Measurements from ENCODE around the gene ADGRF5. TPM values are rescaled to one million over a fixed set of nuclear protein-coding genes. Genes with fewer than 3 reads are reported as not detected.
"Not testable (repeated sequence)": the region's sequence is repeated elsewhere in the genome, so short reads cannot be mapped to it uniquely, and the experiment has no call there.

ADGRF5 gene
- total RNA-seq, 1 experiment from 2014 or later: not detected

DNA sequence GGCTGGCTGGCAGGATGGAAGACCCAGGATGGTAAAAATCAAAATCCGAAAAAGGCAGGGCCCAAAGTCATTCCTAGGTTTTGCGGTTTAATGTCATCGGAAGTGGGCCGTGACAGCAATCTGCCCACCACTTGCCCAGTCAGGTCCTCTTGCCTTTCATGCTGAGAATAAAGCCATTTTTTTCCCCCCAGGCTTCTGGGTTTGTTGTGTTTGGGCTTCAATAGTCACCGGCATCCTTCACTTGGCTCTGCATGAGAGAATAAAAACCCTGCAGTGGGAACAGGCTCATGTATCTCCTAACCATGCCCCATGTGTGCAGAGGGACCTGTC lies 72.4 kb downstream of the ADGRF5 start:
- Histone ChIP-seq H3K27me3 (replicated peaks) (no peaks in the 10 kb centered on the region), H3K9me3 (replicated peaks) (no peaks in the 10 kb centered on the region), H3K4me1 (replicated peaks) (no peaks in the 10 kb centered on the region), H3K27ac (no peak overlapping the region), H3K4me3 (no peak overlapping the region), H3K36me3 (no peaks in the 10 kb centered on the region)
- DNase-seq (ENCODE audit: low read depth in 1 of 2, low spot score in 2 of 2): no peak

DNA sequence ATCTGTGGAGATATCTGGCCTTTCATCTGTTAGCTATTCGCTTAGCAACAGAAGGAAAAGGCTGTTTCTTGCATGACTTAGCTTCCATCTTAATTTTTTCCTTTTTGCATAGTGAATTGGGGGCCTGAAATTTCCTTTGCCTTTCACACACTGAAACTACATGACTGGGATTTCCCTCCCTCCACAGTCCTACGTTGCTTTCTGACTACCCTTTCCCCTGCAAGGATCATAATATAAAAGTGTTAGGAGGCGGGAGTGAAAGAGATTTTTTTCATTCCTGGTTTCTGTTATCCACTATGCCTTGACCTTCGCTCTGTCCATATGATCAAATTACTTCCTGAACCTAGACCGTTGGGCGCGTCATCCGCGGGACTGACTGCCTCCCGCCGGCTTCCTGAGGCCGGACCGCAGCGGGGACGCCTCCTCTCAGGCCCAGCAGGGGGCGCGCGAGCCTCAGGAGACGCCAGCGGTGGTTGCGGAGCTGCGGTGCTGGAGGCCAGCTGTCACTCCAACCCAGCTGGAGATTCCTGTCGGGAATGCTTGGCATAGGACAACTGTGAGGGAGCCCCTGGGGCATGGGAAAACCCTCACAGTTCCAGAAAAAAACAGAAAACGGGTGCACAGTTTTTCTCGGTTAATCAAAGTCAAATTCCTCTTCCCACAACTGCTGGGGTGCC lies 72.9 kb downstream of the ADGRF5 start:
- Histone ChIP-seq H3K9me3 (replicated peaks) (no peaks in the 10 kb centered on the region), H3K4me1 (replicated peaks) (no peaks in the 10 kb centered on the region), H3K36me3 (no peaks in the 10 kb centered on the region), H3K27ac (no peak overlapping the region), H3K4me3 (no peak overlapping the region), H3K27me3 (replicated peaks) (no peaks in the 10 kb centered on the region)
- DNase-seq (ENCODE audit: low read depth in 1 of 2, low spot score in 2 of 2): peak; percentile 78 to 82

DNA sequence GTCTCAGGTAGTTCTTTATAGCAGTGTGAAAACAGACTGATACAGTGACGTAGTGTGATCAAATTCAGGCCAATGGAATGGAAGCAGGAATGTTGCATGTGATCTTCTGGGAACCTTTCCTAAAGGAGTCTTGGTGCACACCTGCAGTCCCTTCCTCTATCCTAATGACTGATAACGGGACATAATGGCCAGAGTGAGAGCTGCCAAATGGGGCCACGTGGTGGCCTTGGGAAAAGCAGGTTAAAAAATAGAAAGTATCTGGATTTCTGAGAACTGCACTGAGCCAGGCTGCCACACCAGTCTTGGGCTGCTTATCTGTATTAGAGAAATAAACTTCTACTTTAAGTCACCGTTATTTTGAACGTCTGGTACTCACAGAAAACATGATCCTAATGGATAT lies 76.6 kb downstream of the ADGRF5 start:
- H3K9me3 ChIP-seq (replicated peaks): no peaks in the 10 kb centered on the region
- H3K4me3 ChIP-seq: no peak overlapping the region
- no peaks in the 10 kb centered on the region for H3K36me3 ChIP-seq
- no peaks in the 10 kb centered on the region for H3K4me1 ChIP-seq (replicated peaks)
- DNase-seq (ENCODE audit: low read depth in 1 of 2, low spot score in 2 of 2): no peak
- no peak overlapping the region for H3K27ac ChIP-seq
- H3K27me3 ChIP-seq (replicated peaks): no peaks in the 10 kb centered on the region

DNA sequence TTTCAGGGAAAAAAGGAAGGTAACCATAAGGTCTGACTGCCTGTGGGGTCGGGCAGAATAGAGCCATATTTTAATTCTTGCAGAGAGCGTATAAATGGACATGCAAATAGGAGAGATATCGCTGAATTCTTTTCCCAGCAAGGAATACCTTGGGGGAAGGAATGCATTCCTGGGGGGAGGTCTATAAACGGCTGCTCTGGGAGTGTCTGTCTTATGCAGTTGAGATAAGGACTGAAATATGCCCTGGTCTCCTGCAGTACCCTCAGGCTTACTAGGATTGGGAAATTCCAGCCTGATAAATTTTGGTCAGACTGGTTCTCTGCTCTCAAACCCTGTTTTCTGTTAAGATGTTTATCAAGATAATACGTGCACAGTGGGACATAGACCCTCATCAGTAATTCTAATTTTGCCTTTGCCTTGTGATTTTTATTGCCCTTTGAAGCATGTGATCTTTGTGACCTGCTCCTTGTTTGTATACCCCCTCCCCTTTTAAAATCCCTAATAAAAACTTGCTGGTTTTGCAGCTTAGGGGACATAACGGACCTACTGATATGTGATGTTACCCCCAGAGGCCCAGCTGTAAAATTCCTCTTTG lies 79.4 kb downstream of the ADGRF5 start:
- not testable (repeated sequence) for H3K4me1 ChIP-seq (replicated peaks); H3K27me3 ChIP-seq (replicated peaks); H3K36me3 ChIP-seq; H3K9me3 ChIP-seq (replicated peaks); H3K27ac ChIP-seq; H3K4me3 ChIP-seq; DNase-seq (ENCODE audit: low read depth in 1 of 2, low spot score in 2 of 2)

DNA sequence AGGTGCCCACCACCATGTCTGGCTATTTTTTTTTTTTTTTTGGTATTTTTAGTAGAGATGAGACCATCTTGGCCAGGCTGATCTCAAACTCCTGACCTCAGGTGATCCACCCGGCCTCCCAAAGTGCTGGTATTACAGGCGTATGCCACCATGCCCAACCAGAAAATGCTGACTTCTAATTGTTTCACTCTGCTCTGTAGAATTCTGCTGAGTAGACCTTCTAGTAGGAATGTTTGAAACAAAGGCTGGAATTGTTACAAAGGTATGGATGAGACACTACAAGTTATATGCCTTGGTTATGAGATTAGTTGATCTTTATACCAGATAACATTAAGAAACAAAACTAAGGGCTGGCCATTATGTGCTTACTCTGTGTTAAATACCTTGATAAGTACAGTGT lies 83.7 kb downstream of the ADGRF5 start:
- no peak overlapping the region for H3K27ac ChIP-seq

DNA sequence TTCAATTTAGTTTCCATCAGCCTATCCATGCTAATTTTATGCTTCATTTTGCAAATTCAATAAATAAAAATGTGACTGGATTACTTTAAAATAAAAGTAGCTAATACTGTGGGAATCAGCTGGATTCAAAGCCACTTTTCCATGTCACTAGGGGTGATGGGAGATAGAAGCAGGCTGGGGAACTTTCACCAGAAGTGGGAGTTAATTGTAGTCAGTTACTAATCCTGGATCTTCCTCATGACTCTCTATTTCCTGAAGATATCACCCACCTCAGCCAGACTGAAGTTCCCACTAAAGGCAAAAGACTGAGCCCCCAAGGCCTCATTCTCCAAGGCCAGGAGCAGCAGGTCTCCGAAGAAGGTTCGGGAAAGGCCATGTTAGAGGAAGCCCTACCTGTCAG lies 86.7 kb downstream of the ADGRF5 start:
- DNase-seq (ENCODE audit: low read depth in 1 of 2, low spot score in 2 of 2); H3K4me3 ChIP-seq; H3K36me3 ChIP-seq; H3K27ac ChIP-seq; H3K9me3 ChIP-seq (replicated peaks); H3K4me1 ChIP-seq (replicated peaks); H3K27me3 ChIP-seq (replicated peaks): not testable (repeated sequence)

More for the DNA sequence above, 83.7 kb downstream of the ADGRF5 start:
- Histone ChIP-seq H3K36me3 (no peaks in the 10 kb centered on the region), H3K4me1 (replicated peaks) (no peaks in the 10 kb centered on the region), H3K9me3 (replicated peaks) (no peaks in the 10 kb centered on the region), H3K27me3 (replicated peaks) (no peaks in the 10 kb centered on the region), H3K4me3 (no peak overlapping the region)
- no peak for DNase-seq (ENCODE audit: low read depth in 1 of 2, low spot score in 2 of 2)

DNA sequence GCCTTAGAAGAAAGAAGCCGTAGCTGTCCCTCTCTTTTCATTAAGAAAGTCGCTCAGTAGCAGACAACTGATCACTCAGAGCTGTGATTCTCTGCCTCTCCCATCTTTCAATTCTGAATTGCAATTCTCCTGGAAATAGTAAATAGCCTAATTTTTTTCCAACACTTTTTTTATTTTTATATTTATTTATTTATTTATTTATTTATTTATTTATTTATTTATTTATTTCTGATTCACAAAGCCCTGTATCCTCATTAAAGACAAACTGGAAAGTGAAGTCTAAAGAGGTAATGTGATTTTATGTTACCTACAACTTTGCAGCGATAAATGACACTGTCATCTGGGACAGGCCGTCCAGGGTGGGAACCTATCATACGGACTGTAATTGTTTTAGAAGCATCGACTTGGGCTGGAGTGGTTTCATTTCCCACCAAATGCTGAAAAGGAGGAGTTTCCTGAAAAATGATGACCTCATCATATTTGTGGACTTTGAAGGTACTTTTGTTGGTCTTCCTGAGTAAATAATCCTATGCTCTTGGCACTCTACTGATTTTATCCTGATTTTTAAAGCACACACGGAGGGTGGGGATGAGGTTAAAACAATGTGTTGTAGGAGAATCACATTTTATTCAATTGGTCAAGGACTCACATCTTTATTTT lies 87.4 kb downstream of the ADGRF5 start:
- H3K36me3 ChIP-seq; H3K27me3 ChIP-seq (replicated peaks); H3K4me1 ChIP-seq (replicated peaks); H3K9me3 ChIP-seq (replicated peaks); H3K4me3 ChIP-seq; DNase-seq (ENCODE audit: low read depth in 1 of 2, low spot score in 2 of 2); H3K27ac ChIP-seq: not testable (repeated sequence)

DNA sequence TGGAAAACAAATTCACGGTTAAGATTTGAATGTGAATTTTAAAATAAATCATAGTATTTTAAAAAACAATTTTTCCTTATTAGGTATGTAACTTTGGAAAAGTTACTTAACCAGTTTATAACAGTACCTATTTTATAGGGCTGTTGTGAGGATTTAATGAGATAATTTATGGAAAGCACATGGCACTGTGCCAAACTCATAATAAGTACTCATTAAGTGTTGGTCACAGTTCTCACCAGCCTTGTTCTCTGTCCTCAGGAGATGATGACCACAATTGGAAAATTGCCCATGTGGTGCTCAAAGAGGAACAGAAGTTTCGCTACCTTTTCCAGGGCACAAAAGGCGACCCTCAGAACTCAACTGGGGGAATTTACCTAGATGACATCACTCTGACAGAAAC lies 88.9 kb downstream of the ADGRF5 start:
- H3K4me3 ChIP-seq: no peak overlapping the region
- no peaks in the 10 kb centered on the region for H3K9me3 ChIP-seq (replicated peaks)
- DNase-seq (ENCODE audit: low read depth in 1 of 2, low spot score in 2 of 2): no peak
- no peaks in the 10 kb centered on the region for H3K27me3 ChIP-seq (replicated peaks)
- no peaks in the 10 kb centered on the region for H3K36me3 ChIP-seq
- H3K4me1 ChIP-seq (replicated peaks): no peaks in the 10 kb centered on the region
- no peak overlapping the region for H3K27ac ChIP-seq

DNA sequence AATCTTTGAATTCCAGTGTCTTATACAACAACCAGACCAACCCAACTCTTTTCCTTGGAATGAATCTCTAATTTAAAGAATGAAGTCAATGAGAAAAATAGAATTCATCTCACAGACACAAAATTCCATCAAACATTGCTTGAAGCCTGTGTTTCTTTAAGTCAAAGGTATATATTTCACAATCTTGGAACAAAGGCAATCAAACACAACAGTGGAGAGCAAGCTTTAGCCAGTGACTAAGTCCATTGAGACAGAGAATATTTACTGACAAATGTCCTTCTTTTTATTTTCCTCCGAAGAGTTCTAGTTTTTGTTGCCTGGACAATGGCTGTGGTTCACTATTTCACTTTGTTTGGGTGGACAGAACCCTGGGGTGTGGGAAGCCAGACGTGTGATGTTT lies 92.8 kb downstream of the ADGRF5 start:
- no peaks in the 10 kb centered on the region for H3K4me1 ChIP-seq (replicated peaks)
- DNase-seq (ENCODE audit: low read depth in 1 of 2, low spot score in 2 of 2): no peak
- H3K9me3 ChIP-seq (replicated peaks): no peaks in the 10 kb centered on the region
- no peaks in the 10 kb centered on the region for H3K27me3 ChIP-seq (replicated peaks)
- H3K27ac ChIP-seq: no peak overlapping the region
- no peak overlapping the region for H3K4me3 ChIP-seq
- H3K36me3 ChIP-seq: no peaks in the 10 kb centered on the region

DNA sequence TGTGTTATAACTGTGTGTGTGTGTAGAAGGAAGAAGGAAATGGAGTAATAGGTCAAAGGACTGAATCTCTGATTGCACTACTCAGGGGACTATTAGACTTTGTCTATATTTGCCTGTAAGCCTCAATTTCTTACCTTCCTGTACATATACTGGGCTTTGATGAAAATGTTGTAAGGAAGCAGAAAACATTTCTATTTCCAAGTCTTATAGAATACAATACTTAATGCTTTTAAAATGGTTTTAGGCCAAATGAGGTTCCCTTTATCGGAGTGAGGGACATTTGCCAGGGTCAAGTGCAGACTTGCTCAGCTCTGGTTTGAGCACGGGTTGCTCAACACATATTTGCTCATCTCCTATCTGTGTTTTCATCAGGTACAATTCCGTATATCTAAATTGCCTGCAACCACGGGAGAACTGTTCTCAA lies 100.3 kb downstream of the ADGRF5 start:
- H3K27ac ChIP-seq: no peak overlapping the region
- H3K36me3 ChIP-seq: no peaks in the 10 kb centered on the region
- no peaks in the 10 kb centered on the region for H3K4me1 ChIP-seq (replicated peaks)
- H3K4me3 ChIP-seq: no peak overlapping the region
- H3K27me3 ChIP-seq (replicated peaks): no peaks in the 10 kb centered on the region
- no peak for DNase-seq (ENCODE audit: low read depth in 1 of 2, low spot score in 2 of 2)
- no peaks in the 10 kb centered on the region for H3K9me3 ChIP-seq (replicated peaks)

DNA sequence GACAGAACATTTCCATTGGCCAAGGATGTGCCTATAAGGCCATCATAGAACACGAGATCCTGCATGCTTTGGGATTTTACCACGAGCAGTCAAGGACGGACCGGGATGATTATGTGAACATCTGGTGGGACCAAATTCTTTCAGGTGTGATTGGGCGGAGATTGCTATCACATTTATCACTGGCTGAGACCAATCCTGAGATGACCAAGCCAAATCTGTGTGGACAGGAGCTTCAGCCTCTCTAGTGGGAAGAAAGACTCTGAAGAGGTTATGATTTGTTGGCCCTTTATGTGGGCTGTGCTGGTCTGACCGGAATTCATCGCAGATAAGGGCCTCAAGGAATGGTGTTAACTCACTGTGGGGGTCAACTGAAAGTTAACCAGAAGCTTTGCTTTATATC lies 102.2 kb downstream of the ADGRF5 start:
- no peaks in the 10 kb centered on the region for H3K9me3 ChIP-seq (replicated peaks)
- no peak for DNase-seq (ENCODE audit: low read depth in 1 of 2, low spot score in 2 of 2)
- no peak overlapping the region for H3K27ac ChIP-seq
- H3K27me3 ChIP-seq (replicated peaks): no peaks in the 10 kb centered on the region
- no peaks in the 10 kb centered on the region for H3K36me3 ChIP-seq
- H3K4me3 ChIP-seq: no peak overlapping the region
- no peaks in the 10 kb centered on the region for H3K4me1 ChIP-seq (replicated peaks)

DNA sequence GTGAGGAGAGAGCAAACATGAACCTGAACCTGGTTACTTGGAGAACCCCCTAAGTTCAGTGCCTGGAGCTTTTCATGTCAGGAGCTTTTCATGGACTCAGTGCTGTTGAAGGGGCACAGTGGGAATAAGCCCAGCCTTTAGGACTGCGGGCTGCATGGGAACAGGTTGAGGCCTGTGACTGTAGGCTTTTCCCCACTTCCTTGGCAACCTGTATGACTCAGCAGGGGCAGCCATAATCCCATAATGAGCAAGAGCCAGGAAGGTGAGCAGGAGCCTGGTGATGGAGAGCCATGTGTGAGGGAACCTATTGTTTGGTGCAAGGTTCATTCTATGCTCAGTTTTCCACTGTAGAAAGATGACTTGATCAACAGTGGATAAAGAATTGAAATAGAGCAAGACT lies 105.1 kb downstream of the ADGRF5 start:
- Histone ChIP-seq H3K27me3 (replicated peaks) (no peaks in the 10 kb centered on the region), H3K9me3 (replicated peaks) (no peaks in the 10 kb centered on the region), H3K4me3 (no peak overlapping the region), H3K36me3 (no peaks in the 10 kb centered on the region), H3K27ac (no peak overlapping the region), H3K4me1 (replicated peaks) (no peaks in the 10 kb centered on the region)
- no peak for DNase-seq (ENCODE audit: low read depth in 1 of 2, low spot score in 2 of 2)

DNA sequence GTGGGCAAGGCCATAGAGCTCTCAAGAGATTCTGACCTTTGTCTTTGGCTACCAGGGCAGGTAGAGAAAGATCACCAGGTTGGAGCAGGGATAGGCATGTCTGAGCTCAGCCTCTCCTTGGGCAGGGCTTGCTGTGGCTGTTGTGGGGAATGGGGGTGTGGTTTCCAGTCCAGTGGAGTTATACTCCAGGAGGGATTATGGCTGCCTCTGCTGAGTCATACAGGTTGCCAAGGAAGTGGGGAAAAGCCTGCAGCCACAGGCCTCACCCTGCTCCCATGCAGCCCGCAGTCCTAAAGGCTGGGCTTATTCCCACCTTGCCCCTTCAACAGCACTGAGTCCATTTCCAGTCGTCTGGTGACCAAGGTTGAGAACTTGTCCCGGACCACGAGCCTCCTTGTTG lies 106.6 kb downstream of the ADGRF5 start:
- Histone ChIP-seq H3K9me3 (replicated peaks) (no peaks in the 10 kb centered on the region), H3K27me3 (replicated peaks) (no peaks in the 10 kb centered on the region), H3K4me3 (no peak overlapping the region), H3K36me3 (no peaks in the 10 kb centered on the region), H3K4me1 (replicated peaks) (no peaks in the 10 kb centered on the region), H3K27ac (no peak overlapping the region)
- no peak for DNase-seq (ENCODE audit: low read depth in 1 of 2, low spot score in 2 of 2)

DNA sequence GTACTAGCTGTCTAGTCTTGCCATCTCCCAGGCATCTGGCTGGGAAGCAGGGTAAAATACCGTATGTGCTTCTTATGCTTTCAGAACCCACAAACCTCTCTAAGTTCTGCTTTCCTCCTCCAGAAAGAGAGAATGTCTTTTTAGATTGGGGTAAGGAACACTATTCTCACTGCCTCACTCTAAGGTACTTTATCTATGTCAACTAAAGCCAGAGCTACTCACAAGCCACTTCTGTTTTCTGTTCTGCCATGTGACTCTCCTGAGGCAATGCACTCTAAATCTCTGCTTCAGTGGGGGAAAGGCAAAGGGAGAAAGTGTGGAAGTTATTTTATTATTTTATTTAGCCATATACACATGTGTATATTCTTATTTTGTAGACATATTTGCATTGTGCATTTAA lies 112.9 kb downstream of the ADGRF5 start:
- no peaks in the 10 kb centered on the region; the same call in 1 of the 2 replicates for H3K27me3 ChIP-seq (replicated peaks)
- H3K4me3 ChIP-seq: no peak overlapping the region
- H3K27ac ChIP-seq: no peak overlapping the region
- DNase-seq (ENCODE audit: low read depth in 1 of 2, low spot score in 2 of 2): no peak
- no peaks in the 10 kb centered on the region for H3K4me1 ChIP-seq (replicated peaks)
- no peaks in the 10 kb centered on the region for H3K9me3 ChIP-seq (replicated peaks)
- no peaks in the 10 kb centered on the region for H3K36me3 ChIP-seq

All from SJSA1 (cell line).